Spleen (tissue), 11 donors: ENCODE results near the gene LDLRAD4. TPM values are rescaled to one million over a fixed set of nuclear protein-coding genes. Genes with fewer than 3 reads are reported as not detected.

ENCODE experiments used
- DNase-seq: peaks from one replicate; pipeline ENCODE4 v3.0.0-alpha.2; 2020
- H3K27ac ChIP-seq, 8 donors: fragments of 200-600 bp; sonication (generic) in 7 of 8; 1 replicate in 4 of 8; 2 replicates in 4 of 8; pipeline versions ENCODE4 v1.5.0 to v1.8.0; 2016 to 2021; ENCODE audit warnings: inconsistent platforms in 4 of 8, mild to moderate bottlenecking in 4 of 8, moderate library complexity in 1 of 8
- H3K27me3 ChIP-seq, 7 donors: fragments of 200-600 bp; sonication (generic) in 6 of 7; replicated peaks in 1 of 7; 1 replicate in 4 of 7; 2 replicates in 3 of 7; pipeline versions ENCODE4 v1.5.0 to v1.8.0; 2016 to 2021; ENCODE audit warnings: inconsistent platforms in 3 of 7, mild to moderate bottlenecking in 1 of 7
- H3K36me3 ChIP-seq, 6 donors: fragments of 200-600 bp; sonication (generic) in 5 of 6; 1 replicate in 4 of 6; 2 replicates in 2 of 6; pipeline versions ENCODE4 v1.5.0 to v1.8.0; 2016 to 2021; ENCODE audit warnings: inconsistent platforms in 2 of 6
- H3K4me1 ChIP-seq, 6 donors: fragments of 200-600 bp; sonication (generic) in 5 of 6; 1 replicate in 3 of 6; 2 replicates in 3 of 6; pipeline versions ENCODE4 v1.5.0 to v1.8.0; 2016 to 2021; ENCODE audit warnings: inconsistent platforms in 3 of 6
- H3K4me3 ChIP-seq, 8 donors: fragments of 200-600 bp; sonication (generic) in 7 of 8; 1 replicate in 4 of 8; 2 replicates in 4 of 8; pipeline versions ENCODE4 v1.5.0 to v1.8.0; 2016 to 2021; ENCODE audit warnings: inconsistent platforms in 4 of 8, mild to moderate bottlenecking in 4 of 8, moderate library complexity in 2 of 8
- H3K9me3 ChIP-seq, 8 donors: fragments of 200-600 bp; sonication (generic) in 7 of 8; 1 replicate in 4 of 8; 2 replicates in 4 of 8; pipeline versions ENCODE4 v1.5.0 to v1.8.0; 2016 to 2021; ENCODE audit warnings: inconsistent platforms in 4 of 8
- CTCF ChIP-seq, 11 experiments: fragments of 200-600 bp in 7 of 11; fragments of 450-650 bp in 4 of 11; sonication (generic) in 4 of 11; IDR thresholded peaks in 8 of 11; conservative IDR thresholded peaks in 3 of 11; 1 replicate in 7 of 11; 2 replicates in 4 of 11; pipeline versions ENCODE4 v1.4.0 to v1.8.0; 2016 to 2021; ENCODE audit warnings: antibody characterized with exemption in 11 of 11, inconsistent platforms in 4 of 11, mild to moderate bottlenecking in 1 of 11
- POLR2A ChIP-seq, 3 donors: fragments of 450-650 bp; IDR thresholded peaks; one replicate each; pipeline ENCODE4 v1.5.1; 2017; ENCODE audit warnings: antibody characterized with exemption in 3 of 3, mild to moderate bottlenecking in 1 of 3
- POLR2AphosphoS5 ChIP-seq, 3 donors: sonication (generic); formaldehyde crosslinking; IDR thresholded peaks; one replicate each; pipeline ENCODE4 v1.5.1; 2017; ENCODE audit warnings: antibody characterized with exemption in 3 of 3
- WGBS, 5 donors: extraction: QIAGEN DNeasy Blood & Tissue Kit in 3 of 5; methylation state at CpG; one replicate each; pipeline versions ENCODE4 v1.1.5 to v1.1.7; 2013 to 2018; 5-methylcytosine and 5-hydroxymethylcytosine counted together
- intact Hi-C: fragments of 100-400 bp; cut with DNase I; formaldehyde crosslinking; loops from one replicate; pipeline ENCODE4 v1.15.0; 2023; ENCODE audit warnings: low total_unique reads
- polyA plus RNA-seq, 3 donors: library from polyadenylated mRNA; stranded (reverse); fragments of 200-250 nt; gene quantifications; one replicate each; pipeline ENCODE4 v1.2.1, GENCODE V29; 2013
- total RNA-seq, 7 donors: library from RNA; depleted of rRNA in 3 of 7; stranded (reverse); fragments of >200 nt in 3 of 7; fragmentation: NEBNext Ultra II Directional in 4 of 7; extraction: Animal tissue kit (Norgen Biotek cat#: 25700) in 4 of 7; gene quantifications; one replicate each; pipeline versions ENCODE4 v1.1.0 to v1.2.1, GENCODE V29; 2016 to 2021
- donor health status: healthy with polysubstance abuse.
- donor health status: DM: no; HTN: no; CAD: no; lungs with moderate emphysema.
- donor health status: DM: no; HTN: no; CAD: no.
- donor health status: Bipolar disorder and iron deficiency.
- donor health status: healthy.
- donor health status: DM: no; HTN: no; CAD: no.
- donor health status: DM: yes; HTN: yes; CAD: no.

The LDLRAD4 gene
- total and polyA plus RNA-seq, 10 donors = 4.5 to 80.8 (median 46.4) TPM

DNA sequence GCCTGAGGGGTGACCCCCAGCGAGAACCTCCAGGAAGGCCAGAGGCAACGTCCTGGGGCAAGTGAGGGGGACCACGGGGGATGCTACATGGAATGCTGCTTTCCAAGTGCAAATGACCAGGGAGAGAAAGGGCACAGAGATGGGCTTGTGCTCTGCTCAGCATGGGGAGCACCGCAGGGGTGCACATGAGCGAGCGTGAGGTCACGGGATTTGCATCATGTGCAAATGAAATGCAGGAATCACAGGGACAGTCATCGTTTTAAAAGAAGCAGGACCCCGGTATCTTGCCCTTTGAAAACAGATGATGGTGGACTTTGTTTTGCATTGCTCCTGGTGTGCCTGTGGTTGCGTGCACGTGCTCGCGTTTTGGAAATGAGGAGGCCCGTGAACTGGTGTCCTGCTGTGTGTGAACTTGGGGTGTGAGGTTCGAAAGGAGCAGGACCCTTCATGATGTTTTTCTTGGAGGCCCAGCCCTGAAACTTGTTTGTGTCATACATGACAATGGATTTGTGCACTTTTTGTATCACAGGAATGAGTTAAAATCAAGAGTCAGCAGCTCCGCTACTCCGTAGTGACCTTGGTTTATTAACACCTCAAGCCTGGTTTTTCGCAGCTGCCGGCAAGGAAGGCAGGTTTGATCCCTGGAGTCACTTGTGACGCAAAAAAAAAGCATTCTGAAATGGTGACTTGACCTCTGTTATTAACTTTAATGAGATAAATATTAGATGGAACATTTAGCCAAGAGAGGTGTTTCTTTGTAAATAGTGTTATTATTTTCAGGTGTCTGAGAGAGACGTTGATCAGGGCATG lies 234.5 kb downstream of the LDLRAD4 start:
- Histone ChIP-seq H3K27me3 (peaks cover 0 to 4% (median 0%) of the 10 kb centered on the region in 7 donors), H3K36me3 (no peaks in the 10 kb centered on the region), H3K4me3 (no peak overlapping the region), H3K27ac (no peak overlapping the region), H3K9me3 (no peaks in the 10 kb centered on the region), H3K4me1 (peaks cover 4 to 52% (median 36%) of the 10 kb centered on the region in 6 donors)
- 85 to 90% (median 88%) methylated on average over 21 of the region's 21 CpGs for WGBS, 5 donors
- no peak for DNase-seq
- TF ChIP-seq CTCF (IDR thresholded peaks at IDR 0.05 in 8 of 11, conservative IDR thresholded peaks at IDR 0.05 in 3 of 11) (no peak), POLR2AphosphoS5 (IDR thresholded peaks at IDR 0.05) (no peak), POLR2A (IDR thresholded peaks at IDR 0.05) (no peak)
- intact Hi-C loops = no loop called here

GRCh38 chr18:13453714-13454113 lies 235.2 kb downstream of the LDLRAD4 start:
- Histone ChIP-seq H3K36me3 (no peaks in the 10 kb centered on the region), H3K9me3 (peaks cover 0 to 2% (median 0%) of the 10 kb centered on the region in 8 donors), H3K4me1 (peaks cover 4 to 51% (median 36%) of the 10 kb centered on the region in 6 donors), H3K27ac (no peak overlapping the region), H3K27me3 (peaks cover 0 to 4% (median 0%) of the 10 kb centered on the region in 7 donors), H3K4me3 (no peak overlapping the region)
- 89 to 95% (median 92%) methylated on average over 18 of the region's 18 CpGs for WGBS, 5 donors
- no peak for DNase-seq
- TF ChIP-seq POLR2AphosphoS5 (IDR thresholded peaks at IDR 0.05) = no peak
- no peak for TF ChIP-seq CTCF (IDR thresholded peaks at IDR 0.05 in 8 of 11, conservative IDR thresholded peaks at IDR 0.05 in 3 of 11)
- no peak for TF ChIP-seq POLR2A (IDR thresholded peaks at IDR 0.05)
- intact Hi-C loops = no loop called here

- DNase-seq = no peak
- peaks cover 4 to 51% (median 36%) of the 10 kb centered on the region in 6 donors for H3K4me1 ChIP-seq
- H3K4me3 ChIP-seq = no peak overlapping the region
- H3K9me3 ChIP-seq = peaks cover 0 to 3% (median 0%) of the 10 kb centered on the region in 8 donors
- H3K36me3 ChIP-seq = no peaks in the 10 kb centered on the region
- intact Hi-C loops = no loop called here
- 89 to 98% (median 96%) methylated on average over 10 to 12 of the region's 12 CpGs for WGBS, 5 donors
- H3K27ac ChIP-seq = no peak overlapping the region
- TF ChIP-seq POLR2A (IDR thresholded peaks at IDR 0.05) (no peak), POLR2AphosphoS5 (IDR thresholded peaks at IDR 0.05) (no peak), CTCF (IDR thresholded peaks at IDR 0.05 in 8 of 11, conservative IDR thresholded peaks at IDR 0.05 in 3 of 11) (no peak)
- peaks cover 0 to 4% (median 0%) of the 10 kb centered on the region in 7 donors for H3K27me3 ChIP-seq
These were observed 236.0 kb downstream of the LDLRAD4 start for GRCh38 chr18:13454363-13455150.

- H3K27me3 ChIP-seq = peaks cover 0 to 4% (median 0%) of the 10 kb centered on the region in 7 donors
- H3K27ac ChIP-seq = no peak overlapping the region
- WGBS, 5 donors = 11 to 50% (median 33%) methylated on average over 2 to 6 of the region's 6 CpGs
- H3K9me3 ChIP-seq = peaks cover 0 to 3% (median 0%) of the 10 kb centered on the region in 8 donors
- no peak overlapping the region for H3K4me3 ChIP-seq
- TF ChIP-seq POLR2A (IDR thresholded peaks at IDR 0.05) = no peak
- no peak for TF ChIP-seq CTCF (IDR thresholded peaks at IDR 0.05 in 8 of 11, conservative IDR thresholded peaks at IDR 0.05 in 3 of 11)
- no peak for TF ChIP-seq POLR2AphosphoS5 (IDR thresholded peaks at IDR 0.05)
- DNase-seq = no peak
- H3K36me3 ChIP-seq = no peaks in the 10 kb centered on the region
- intact Hi-C loops = no loop called here
- peaks cover 4 to 48% (median 33%) of the 10 kb centered on the region in 6 donors for H3K4me1 ChIP-seq
These were observed 236.9 kb downstream of the LDLRAD4 start for GRCh38 chr18:13455471-13455870.
